Raji (cell line): ENCODE data around the gene KRT2.

Experiments
- POLR2A ChIP-seq: IDR thresholded peaks from 2 replicates; pipeline ENCODE4 v1.6.1; 2011; ENCODE audit warnings: low read depth, low read length, control low read depth; ENCODE audit not compliant: insufficient read depth

KRT2 gene

DNA sequence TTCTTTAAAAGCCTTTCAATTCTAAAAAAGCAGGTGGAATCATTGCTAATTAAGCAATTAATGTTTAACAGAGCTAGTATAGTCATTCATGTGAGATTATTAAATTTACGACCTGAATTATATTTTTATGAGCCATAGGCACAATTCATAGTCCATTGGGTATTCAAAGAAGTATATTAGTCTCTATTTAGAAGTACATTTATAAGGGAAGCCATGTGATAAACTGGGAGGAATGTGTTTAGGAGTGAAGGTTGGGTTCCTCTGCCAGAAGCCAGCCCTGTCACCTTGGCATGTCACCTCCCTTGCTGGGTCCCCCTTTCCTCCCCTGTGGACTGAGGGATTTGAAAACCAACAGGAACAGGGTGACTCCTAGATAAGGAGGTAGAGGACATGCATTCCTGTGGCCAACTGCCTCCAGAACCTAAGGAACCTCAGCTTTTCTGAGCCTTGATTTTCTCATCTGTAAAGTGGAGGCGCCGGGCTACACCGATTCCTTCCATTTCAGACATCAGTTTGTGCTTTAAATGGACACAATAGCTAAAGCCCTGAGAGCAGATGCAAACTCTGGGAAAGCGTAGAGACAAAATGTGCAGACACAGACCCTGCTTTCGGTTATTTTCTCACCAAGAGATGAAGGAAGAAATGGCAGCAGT is 5.4 kb upstream of the KRT2 start:
- no peak for TF ChIP-seq POLR2A

GRCh38 chr12:52656616-52657015 is 4.6 kb upstream of the KRT2 start:
- TF ChIP-seq POLR2A, result no peak

DNA sequence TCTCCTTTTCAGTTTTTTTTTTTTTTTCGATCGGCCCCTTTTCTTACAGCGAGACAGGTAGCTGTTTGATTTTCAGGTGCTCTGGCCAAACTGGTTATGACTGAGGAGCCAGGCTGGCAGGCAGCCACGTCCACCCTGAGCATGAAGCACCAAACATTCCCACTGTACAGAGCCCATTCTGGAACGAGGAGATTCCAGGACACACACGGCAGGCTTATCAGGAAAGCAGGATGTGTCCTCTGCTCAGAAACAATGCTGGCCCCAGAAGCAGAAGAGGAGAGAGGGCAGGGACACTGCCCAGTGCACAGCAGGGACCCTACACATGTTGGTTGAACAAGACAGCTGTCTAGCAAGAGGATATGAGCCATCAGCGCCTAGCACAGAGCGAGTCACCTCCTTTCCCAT is 3.7 kb upstream of the KRT2 start:
- no peak for TF ChIP-seq POLR2A

DNA sequence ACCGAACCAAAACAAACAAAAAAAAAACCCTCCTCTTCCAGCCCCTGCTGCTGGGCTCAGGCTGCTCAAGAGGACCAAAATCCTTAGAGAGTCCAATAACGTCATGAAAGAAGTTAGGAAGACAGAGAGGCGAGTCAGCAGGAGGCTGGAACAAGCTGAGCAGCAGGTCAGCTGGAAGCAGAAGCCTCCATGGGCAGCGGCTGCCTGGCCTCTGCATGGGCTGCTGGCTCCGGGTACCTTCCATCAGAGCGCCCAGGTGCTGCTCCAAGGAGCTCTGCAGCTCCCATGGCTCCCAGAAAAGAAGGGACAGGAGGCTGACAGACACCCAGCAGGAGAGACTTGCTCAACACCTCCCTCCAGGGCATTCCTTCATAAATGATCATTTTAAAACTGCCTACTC is 3.2 kb upstream of the KRT2 start:
- TF ChIP-seq POLR2A, result no peak

DNA sequence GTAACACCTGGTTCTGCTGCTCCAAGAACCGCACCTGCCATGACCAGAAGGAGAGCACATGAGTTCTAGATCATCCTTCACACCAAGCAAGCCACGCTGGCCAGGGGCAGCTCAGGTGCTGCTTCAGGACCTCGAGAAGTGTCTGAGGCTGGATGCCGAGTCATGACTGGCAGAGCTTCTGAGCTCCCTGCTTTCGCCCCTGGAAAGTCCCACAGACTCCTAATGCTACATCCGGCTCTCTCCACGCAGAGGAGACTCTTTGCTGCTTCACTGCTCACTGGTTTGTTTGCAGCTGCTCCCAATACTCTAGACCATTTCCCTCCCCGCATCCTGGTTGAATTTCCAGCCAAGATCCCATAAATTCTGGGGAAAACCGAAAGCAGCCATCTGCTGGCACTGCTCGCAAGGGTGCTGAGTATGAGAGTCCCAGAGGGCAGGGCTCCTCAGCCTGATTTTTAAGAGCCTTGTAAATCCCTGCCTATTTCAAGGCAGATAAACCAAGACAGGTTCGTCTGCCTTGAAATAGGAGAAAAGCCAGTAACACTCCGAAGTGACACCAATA is 1.4 kb downstream of the KRT2 start:
- no peak for TF ChIP-seq POLR2A

DNA sequence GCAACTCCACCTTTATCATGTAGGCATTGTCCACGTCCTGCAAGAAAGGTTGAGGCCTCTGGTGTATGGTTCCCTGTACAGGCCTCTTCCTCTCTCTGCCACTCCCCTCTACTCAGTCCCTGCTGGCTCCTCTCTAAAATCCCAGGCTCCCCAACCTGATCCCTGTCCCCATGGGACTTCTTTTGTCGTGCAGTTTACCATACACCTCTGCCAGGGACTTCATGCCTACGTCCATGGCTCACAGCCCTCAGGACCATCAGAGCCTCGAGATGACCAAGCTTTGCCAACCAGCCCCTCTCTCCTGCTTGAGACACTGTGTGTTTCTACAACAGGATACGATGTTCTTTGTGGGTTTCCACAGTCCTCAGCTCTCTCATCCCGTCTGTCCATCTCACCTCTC is 2.9 kb downstream of the KRT2 start:
- no peak for TF ChIP-seq POLR2A

DNA sequence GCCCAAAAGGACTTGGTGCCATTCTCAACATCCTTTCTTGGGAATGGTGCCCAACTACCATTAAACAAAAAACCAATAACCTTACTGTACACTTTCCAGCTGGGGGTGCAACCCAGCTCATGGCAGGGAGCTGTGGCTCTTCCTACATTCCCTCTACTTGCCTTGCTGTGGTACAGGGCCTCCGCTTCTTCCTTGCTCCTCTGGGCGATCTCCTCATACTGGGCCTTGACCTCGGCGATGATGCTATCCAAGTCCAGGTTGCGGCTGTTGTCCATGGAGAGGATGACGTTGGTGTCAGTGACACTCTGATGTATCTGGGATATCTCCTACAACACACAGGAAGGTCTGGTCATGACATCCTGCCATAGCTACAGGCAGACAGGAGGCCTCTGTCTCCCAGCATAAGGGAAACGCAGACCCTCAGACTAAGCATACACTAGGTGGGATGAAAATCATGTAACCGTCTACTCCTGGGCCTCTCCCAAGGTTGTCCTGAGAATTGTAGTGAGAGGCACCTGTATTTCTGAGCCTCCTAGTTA is 3.9 kb downstream of the KRT2 start:
- no peak for TF ChIP-seq POLR2A

DNA sequence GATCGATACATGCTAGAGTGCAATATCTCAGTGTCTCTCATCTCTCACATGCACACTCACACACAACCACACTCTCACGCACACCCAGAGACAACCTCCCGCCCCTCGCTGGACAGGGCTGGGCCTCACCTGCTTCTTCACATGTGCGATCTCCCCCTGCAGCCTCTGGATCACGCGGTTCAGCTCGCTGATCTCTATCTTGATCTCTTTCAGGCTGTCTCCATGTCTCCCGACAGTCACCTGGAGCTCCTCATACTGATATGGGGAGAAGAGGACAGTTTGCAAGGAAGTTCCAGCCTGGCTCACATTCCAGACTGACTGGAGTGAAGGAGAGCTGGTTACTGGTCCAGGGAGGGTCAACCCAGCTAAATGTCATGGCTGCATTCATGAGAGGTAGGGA is 4.4 kb downstream of the KRT2 start:
- no peak for TF ChIP-seq POLR2A

DNA sequence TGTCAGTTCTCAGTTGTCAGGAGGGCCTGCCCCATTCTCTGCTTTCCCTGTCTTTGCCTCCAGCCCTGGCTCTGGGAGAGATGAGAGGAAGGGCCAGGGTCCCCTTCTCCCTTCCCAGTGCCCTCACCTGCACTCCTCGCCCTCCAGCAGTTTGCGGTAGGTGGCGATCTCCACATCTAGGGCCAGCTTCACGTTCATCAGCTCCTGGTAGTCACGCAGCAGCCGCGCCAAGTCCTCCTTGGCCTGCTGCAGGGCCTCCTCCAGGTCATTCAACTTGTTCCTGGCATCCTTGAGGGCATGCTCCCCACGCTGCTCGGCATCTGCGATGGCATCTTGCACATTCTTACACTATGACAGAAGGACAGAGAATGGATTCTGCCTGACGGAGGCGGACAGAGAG is 5.4 kb downstream of the KRT2 start:
- no peak for TF ChIP-seq POLR2A

- no peak for TF ChIP-seq POLR2A
Observed at GRCh38 chr12:52645982-52646381, 6.0 kb downstream of the KRT2 start.

DNA sequence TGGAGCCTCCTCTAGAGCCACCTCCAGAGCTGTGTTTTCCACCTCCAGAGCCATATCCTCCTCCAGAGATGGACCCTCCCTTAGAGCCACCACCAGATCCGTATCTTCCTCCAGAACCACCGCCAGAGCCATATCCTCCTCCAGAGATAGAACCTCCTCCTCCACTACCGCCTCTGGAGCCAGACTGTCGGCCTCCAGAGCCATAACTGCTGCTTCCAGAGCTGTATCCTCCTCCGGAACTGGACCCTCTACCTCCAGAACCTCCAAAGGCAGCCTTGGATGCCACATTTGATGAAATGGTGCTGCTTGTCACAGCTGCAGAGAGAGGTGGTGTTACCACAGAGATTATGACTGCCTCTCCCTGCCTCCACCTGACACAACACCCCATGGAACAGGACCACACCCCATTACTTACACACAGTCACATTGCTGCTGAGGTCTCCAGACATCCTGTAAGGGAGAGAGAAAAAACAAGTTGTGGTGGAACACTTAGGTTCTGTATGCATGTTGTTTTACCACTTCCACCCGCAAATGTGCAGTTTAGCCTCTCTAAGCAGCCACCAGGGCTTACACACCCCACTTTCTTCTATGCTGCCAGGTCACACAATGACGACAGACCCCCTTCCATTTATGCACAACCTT is 6.8 kb downstream of the KRT2 start:
- TF ChIP-seq POLR2A, result no peak

- TF ChIP-seq POLR2A, result no peak
Observed at GRCh38 chr12:52644078-52644415, 8.0 kb downstream of the KRT2 start.

- no peak for TF ChIP-seq POLR2A
Observed at GRCh38 chr12:52643233-52644077, 8.6 kb downstream of the KRT2 start.

DNA sequence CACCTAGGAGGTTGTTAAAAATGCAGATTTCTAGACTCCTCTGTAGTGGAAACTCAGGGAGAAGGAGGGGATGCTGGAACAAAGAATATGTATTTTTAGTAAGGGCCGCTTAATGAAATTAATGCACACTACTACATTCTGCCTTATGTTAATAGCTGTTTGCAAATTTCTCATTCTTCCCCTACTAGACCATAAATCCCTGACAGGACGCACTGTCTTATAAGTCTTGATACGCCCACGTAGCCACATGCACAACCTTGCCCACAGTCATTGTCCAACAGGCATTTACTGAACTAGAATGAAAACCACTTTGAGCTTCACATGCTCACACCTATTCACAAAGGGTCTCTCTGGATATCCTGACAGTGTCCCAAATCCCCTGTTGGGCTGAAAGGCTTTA is 10.5 kb downstream of the KRT2 start:
- no peak for TF ChIP-seq POLR2A

DNA sequence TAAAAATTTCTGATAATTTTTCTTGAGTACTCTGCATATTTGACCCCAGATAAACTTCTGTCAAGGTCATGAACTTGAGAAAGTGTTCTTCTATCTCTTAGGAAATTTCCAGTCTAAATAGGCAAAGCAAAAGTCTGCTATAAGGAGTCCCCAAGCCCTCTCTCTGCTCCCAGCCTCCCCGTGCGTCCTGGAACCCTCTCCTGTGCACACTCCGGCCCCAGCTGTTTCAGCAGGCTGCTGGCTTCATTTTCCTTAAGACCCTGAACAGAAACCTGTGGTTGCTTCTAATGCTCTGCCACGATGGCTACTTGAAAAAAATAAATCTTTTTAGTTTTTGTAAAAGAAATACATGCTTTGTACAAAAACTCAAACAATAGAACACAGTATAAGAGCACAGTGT is 14.7 kb downstream of the KRT2 start:
- TF ChIP-seq POLR2A, result no peak
